Heart right ventricle (tissue), 16 donors: Measurements from ENCODE around the gene PIK3C2G. TPM values are rescaled to one million over a fixed set of nuclear protein-coding genes. Genes with fewer than 3 reads are reported as not detected.

ENCODE experiments used
- ATAC-seq, 8 donors: fragments of 200-7000 bp; cut with Tn5 transposase; one replicate each; pipeline ENCODE4 v1.9.1; 2020; ENCODE audit warnings: mild to moderate bottlenecking in 8 of 8, moderate library complexity in 8 of 8, moderate number of reproducible peaks in 1 of 8
- DNase-seq, 2 donors: peaks; one replicate each; pipeline ENCODE4 v3.0.0-alpha.2; 2020
- H3K27ac ChIP-seq, 10 donors: fragments of 200-600 bp; sonication (generic) in 2 of 10; one replicate each; pipeline versions ENCODE4 v1.5.0 to v1.8.0; 2020 to 2022; ENCODE audit warnings: mild to moderate bottlenecking in 3 of 10
- H3K27me3 ChIP-seq, 7 donors: fragments of 200-600 bp; one replicate each; pipeline ENCODE4 v1.8.0; 2021 to 2022; ENCODE audit warnings: mild to moderate bottlenecking in 2 of 7
- H3K36me3 ChIP-seq, 9 donors: fragments of 200-600 bp; sonication (generic) in 1 of 9; one replicate each; pipeline versions ENCODE4 v1.5.0 to v1.8.0; 2020 to 2022; ENCODE audit warnings: mild to moderate bottlenecking in 2 of 9
- H3K4me1 ChIP-seq, 9 donors: fragments of 200-600 bp; sonication (generic) in 1 of 9; one replicate each; pipeline versions ENCODE4 v1.5.0 to v1.8.0; 2020 to 2022; ENCODE audit warnings: mild to moderate bottlenecking in 4 of 9
- H3K4me3 ChIP-seq, 10 donors: fragments of 200-600 bp; sonication (generic) in 2 of 10; one replicate each; pipeline versions ENCODE4 v1.5.0 to v1.8.0; 2020 to 2022; ENCODE audit warnings: mild to moderate bottlenecking in 7 of 10, moderate library complexity in 2 of 10
- H3K9me3 ChIP-seq, 11 donors: fragments of 200-600 bp in 10 of 11; sonication (generic) in 2 of 11; one replicate each; pipeline versions ENCODE4 v1.5.0 to v1.8.0; 2013 to 2022; ENCODE audit warnings: mild to moderate bottlenecking in 2 of 11, control low read depth in 1 of 11, moderate library complexity in 1 of 11
- WGBS, 2 donors: extraction: QIAGEN DNeasy Blood & Tissue Kit; methylation state at CpG; one replicate each; pipeline ENCODE4 v1.1.7; 2013; ENCODE audit warnings: inconsistent platforms in 1 of 2; 5-methylcytosine and 5-hydroxymethylcytosine counted together
- intact Hi-C, 10 donors: fragments of 100-400 bp; cut with DNase I; formaldehyde crosslinking; loops; one replicate each; pipeline versions ENCODE4 v1.11.1 to v1.14.2; 2022
- polyA plus RNA-seq, 2 donors: library from polyadenylated mRNA; stranded (reverse); fragments of 200-250 nt; gene quantifications; one replicate each; pipeline ENCODE4 v1.2.3, GENCODE V29; 2013
- total RNA-seq, 10 donors: library from RNA; stranded (reverse); fragmentation: NEBNext Ultra II Directional in 3 of 10; extraction: Animal tissue kit (Norgen Biotek cat#: 25700) in 3 of 10; gene quantifications; one replicate each; pipeline versions ENCODE4 v1.2.1 to v1.2.4, GENCODE V29; 2021 to 2023
- TF ChIP-seq, protein P1 (sequence below), 9 donors: fragments of 200-600 bp; sonication (generic) in 2 of 9; IDR thresholded peaks; one replicate each; pipeline versions ENCODE4 v1.5.0 to v1.8.0; 2021 to 2022; ENCODE audit warnings: antibody characterized with exemption in 9 of 9, mild to moderate bottlenecking in 5 of 9, moderate library complexity in 1 of 9
- donor health status: Arrhythmogenic right ventricular cardiomyopathy.
- donor health status: ischemic (EF 13 %, LVEDD 7.1; RV severe dilation, severe dysfunction).
- donor health status: healthy with polysubstance abuse.
- donor health status: DM: no; HTN: yes; CAD: no.
- donor health status: DM: no; HTN: no; CAD: no.
- donor health status: ischemic (EF 25% LVEDD 6.9; RV normal size, moderate dysfunction).
- donor health status: ischemic (EF 25% LVEDD 5.7; RV mildly dilated, moderate dysfunction).
- donor health status: healthy.
- donor health status: DM: yes; HTN: yes; CAD: no.
- donor health status: Ischemic cardiomyopathy.
- donor health status: ischemic (EF 35%, LVEDD 5.7; RV mildly dilated, moderate dysfunction).
- donor health status: nonischemic (EF 11% LVEDD 7.7; RV severe dilation, severe dysfunction).
- donor health status: DM: yes; HTN: yes; CAD: no.
- donor health status: PGD.
- donor health status: ischemic (EF 29% LVEDD 5.4; RV normal size, mild dysfunction).
- donor health status: nonischemic (EF 23%, LVEDD 6.1; RV moderate dilation, normal function).

The PIK3C2G gene
- total and polyA plus RNA-seq, 12 donors: not detected

DNA sequence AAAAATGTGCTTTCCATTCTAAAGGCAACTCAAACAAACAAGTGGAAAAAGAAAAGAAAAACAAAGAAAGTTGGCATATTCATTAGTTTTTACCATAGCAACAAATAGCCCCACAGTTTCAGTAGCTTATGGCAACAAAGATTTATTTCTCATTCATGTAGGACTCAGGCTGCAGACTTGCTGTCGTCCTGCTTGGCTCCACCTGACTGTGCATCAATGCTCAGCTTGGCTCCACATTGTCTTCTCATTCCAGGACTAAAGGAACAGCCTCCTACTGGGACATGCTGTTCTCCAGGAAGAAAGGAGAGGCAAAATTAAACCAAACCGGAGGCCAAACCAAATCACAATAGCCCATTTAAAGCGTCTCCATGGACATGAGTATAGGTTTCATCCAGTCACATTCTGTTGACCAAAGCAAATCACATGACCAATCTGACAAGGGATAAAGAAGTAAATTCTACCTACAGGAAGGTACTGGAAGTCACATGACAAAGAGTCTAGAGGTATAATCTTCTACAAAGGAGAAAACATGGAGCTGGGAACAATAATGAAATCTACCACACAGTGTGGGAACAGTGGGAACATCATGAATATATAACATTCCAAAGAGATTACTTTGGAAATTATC, 222.5 kb downstream of the PIK3C2G start:
- no peaks in the 10 kb centered on the region for H3K27me3 ChIP-seq
- WGBS, 2 donors: 74 to 77% methylated on average over 3 of the region's 3 CpGs
- H3K27ac ChIP-seq: no peak overlapping the region
- DNase-seq (no peak), ATAC-seq (no peak)
- H3K36me3 ChIP-seq: no peaks in the 10 kb centered on the region
- TF ChIP-seq, protein P1, sequence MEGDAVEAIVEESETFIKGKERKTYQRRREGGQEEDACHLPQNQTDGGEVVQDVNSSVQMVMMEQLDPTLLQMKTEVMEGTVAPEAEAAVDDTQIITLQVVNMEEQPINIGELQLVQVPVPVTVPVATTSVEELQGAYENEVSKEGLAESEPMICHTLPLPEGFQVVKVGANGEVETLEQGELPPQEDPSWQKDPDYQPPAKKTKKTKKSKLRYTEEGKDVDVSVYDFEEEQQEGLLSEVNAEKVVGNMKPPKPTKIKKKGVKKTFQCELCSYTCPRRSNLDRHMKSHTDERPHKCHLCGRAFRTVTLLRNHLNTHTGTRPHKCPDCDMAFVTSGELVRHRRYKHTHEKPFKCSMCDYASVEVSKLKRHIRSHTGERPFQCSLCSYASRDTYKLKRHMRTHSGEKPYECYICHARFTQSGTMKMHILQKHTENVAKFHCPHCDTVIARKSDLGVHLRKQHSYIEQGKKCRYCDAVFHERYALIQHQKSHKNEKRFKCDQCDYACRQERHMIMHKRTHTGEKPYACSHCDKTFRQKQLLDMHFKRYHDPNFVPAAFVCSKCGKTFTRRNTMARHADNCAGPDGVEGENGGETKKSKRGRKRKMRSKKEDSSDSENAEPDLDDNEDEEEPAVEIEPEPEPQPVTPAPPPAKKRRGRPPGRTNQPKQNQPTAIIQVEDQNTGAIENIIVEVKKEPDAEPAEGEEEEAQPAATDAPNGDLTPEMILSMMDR (IDR thresholded peaks at IDR 0.05): no peak
- intact Hi-C loops: no loop called here
- no peaks in the 10 kb centered on the region for H3K4me1 ChIP-seq
- no peak overlapping the region for H3K4me3 ChIP-seq
- no peaks in the 10 kb centered on the region for H3K9me3 ChIP-seq

DNA sequence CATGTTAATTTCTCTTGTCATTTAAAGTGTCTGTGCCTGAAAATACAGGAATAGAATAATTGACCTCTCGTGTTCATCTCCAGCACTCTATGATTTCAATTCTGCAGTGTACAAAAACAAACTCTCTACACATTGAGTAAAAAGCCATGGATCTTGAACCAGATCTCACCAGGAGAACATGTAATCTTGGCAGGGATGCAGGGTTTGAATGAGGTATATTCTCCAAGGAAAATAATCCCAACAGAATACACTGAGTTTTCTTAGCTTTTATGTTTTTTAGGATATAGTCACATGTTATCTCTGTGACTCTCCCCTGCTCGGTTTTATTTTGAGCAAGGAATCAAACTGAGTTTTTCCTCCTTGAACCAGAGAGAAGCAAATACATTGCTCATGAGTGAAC, 224.7 kb downstream of the PIK3C2G start:
- no peaks in the 10 kb centered on the region for H3K4me1 ChIP-seq
- H3K36me3 ChIP-seq: no peaks in the 10 kb centered on the region
- DNase-seq: no peak
- H3K27me3 ChIP-seq: no peaks in the 10 kb centered on the region
- intact Hi-C loops: no loop called here
- no peak overlapping the region for H3K4me3 ChIP-seq
- TF ChIP-seq, protein P1 (IDR thresholded peaks at IDR 0.05): no peak
- 64 to 65% methylated on average over 2 of the region's 2 CpGs for WGBS, 2 donors
- ATAC-seq: no peak
- H3K9me3 ChIP-seq: no peaks in the 10 kb centered on the region
- H3K27ac ChIP-seq: no peak overlapping the region

DNA sequence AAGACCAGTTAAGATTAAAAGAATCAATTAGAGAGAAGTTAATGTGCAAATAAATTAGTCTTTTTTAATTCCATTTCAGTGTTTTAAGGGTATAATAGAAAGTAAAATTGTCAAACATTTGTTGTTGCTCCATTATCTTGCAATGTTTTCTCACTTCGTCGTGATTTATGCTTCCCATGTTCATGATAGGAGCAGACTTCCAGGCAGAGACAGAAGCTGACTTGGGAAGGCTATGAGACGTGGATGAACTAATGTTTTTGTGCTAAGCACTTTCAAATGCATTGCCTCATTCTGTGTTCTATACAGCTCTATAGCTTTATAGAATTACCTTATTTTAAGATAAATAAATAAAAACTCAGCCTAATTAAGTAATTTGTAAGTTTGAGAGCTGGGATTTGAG, 226.2 kb downstream of the PIK3C2G start:
- Histone ChIP-seq H3K9me3 (no peaks in the 10 kb centered on the region), H3K4me3 (no peak overlapping the region), H3K4me1 (no peaks in the 10 kb centered on the region), H3K27ac (no peak overlapping the region), H3K36me3 (no peaks in the 10 kb centered on the region), H3K27me3 (no peaks in the 10 kb centered on the region)
- TF ChIP-seq, protein P1 (IDR thresholded peaks at IDR 0.05): no peak
- 64% methylated on average over 3 of the region's 3 CpGs for WGBS, 2 donors
- ATAC-seq (no peak), DNase-seq (no peak)
- intact Hi-C loops: no loop called here

DNA sequence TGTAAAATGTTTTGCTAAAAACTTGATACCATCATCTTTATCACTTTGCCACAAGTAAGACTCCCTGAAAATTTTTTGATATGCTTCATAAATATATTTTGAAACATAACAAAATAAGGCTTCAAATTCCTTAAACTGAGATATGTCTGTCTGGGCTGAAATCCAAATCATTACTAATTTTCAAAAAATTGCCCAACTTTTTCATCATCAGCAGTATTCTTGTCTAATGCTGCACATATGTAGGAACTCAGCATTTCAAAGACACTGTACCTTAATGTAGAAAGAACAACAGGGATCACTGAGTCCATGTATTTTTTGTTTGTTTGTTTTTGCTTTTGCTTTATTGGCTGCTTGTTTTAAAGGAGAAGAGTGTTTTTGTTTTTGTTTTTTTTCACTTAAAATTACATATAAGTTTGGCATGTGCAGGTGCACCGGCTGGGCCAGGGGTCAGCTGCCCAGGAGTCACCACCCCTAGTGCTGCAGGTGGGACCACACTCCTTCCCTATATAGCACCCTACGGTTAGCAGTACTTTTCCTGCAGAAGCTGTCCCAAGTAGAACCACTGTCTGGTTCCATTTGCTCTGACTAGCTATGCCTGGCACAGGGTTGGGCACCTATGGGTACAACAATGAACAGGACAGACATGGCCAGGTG, 231.2 kb downstream of the PIK3C2G start:
- no peaks in the 10 kb centered on the region for H3K9me3 ChIP-seq
- H3K27ac ChIP-seq: no peak overlapping the region
- no peak overlapping the region for H3K4me3 ChIP-seq
- TF ChIP-seq, protein P1 (IDR thresholded peaks at IDR 0.05): no peak
- 85 to 91% methylated on average over 2 of the region's 2 CpGs for WGBS, 2 donors
- intact Hi-C loops: no loop called here
- H3K27me3 ChIP-seq: no peaks in the 10 kb centered on the region
- no peaks in the 10 kb centered on the region for H3K36me3 ChIP-seq
- ATAC-seq (no peak), DNase-seq (no peak)
- H3K4me1 ChIP-seq: no peaks in the 10 kb centered on the region
